ENCODE results near the gene TJP3.

The TJP3 gene

GRCh38 chr19:3788996-3789778 lies 81.0 kb downstream of the TJP3 start:
- DNase-seq, result no peak

- DNase-seq, result no peak
Observed at GRCh38 chr19:3790209-3790734, 82.1 kb downstream of the TJP3 start.

GRCh38 chr19:3790941-3791340 lies 82.8 kb downstream of the TJP3 start:
- no peak for DNase-seq

GRCh38 chr19:3792114-3792513 lies 83.9 kb downstream of the TJP3 start:
- no peak for DNase-seq

- DNase-seq, result no peak
Observed at GRCh38 chr19:3793799-3794198, 85.6 kb downstream of the TJP3 start.

GRCh38 chr19:3796358-3796757 lies 88.2 kb downstream of the TJP3 start:
- no peak for DNase-seq

GRCh38 chr19:3798137-3798536 lies 90.0 kb downstream of the TJP3 start:
- no peak for DNase-seq
